GM19455 (cell line): ENCODE measurements around the gene ADAM17.
"Not testable (repeated sequence)": the region's sequence is repeated elsewhere in the genome, so short reads cannot be mapped to it uniquely, and the experiment has no call there.

Source experiments
- ATAC-seq: cut with Tn5 transposase; IDR thresholded peaks from one replicate; pipeline ENCODE4 v1.9.1; 2021; ENCODE audit not compliant: unreplicated experiment

The ADAM17 gene

DNA sequence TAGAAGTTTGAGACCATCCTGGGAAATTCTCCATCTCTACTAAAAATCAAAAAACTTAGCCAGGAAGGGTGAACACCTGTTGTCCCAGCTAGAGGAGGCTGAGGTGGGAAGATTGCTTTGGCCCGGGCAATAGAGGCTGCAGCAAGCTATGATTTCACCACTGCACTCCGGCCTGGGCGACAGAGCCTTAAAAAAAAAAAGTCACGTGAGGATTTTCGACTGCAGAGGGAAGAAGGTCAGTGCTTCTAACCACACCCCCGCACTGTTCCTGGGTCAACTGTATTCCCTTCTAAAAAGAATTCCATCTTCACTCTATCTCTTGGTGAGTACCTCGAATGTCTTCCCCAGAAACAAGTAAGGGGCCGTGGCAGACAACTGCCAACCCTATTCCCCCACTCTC, 31.3 kb downstream of the ADAM17 start:
- no peak for ATAC-seq

DNA sequence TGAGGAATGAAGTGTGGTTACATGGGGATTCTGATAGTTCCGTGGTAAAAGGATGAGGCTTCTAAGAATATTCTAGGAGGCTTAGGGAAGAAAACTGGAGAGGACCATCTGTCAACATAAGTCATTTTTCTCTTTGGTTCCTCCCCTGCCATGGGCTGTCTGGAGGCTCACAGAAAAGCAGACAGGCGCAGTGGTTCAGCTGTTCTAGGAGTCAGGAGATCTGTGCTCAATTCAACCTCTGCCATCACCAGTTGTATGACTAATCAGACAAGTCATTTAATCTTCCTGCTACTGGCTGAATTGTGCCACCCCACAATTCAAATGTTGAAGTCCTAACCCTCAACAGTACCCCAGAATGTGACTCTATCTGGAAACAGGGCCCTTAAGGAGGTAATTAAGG, 36.4 kb downstream of the ADAM17 start:
- no peak for ATAC-seq

DNA sequence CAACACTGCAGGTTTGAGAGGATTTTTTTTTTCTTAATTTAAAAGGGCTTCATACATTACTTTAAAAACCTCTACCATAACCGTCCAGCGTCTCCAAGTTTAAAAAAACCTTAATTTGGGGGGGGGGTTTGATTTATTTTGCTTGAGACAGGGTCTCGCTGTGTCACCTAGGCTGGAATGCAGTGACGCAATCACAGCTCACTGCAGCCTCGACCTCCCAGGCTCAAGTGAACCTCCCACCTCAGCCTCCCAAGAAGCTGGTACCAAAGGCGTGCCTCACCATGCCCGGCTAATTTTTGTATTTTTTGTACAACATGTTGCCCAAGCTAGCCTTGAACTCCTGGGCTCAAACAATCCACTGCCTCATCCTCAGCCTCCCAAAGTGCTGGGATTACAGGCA, 36.9 kb downstream of the ADAM17 start:
- ATAC-seq, result no peak

DNA sequence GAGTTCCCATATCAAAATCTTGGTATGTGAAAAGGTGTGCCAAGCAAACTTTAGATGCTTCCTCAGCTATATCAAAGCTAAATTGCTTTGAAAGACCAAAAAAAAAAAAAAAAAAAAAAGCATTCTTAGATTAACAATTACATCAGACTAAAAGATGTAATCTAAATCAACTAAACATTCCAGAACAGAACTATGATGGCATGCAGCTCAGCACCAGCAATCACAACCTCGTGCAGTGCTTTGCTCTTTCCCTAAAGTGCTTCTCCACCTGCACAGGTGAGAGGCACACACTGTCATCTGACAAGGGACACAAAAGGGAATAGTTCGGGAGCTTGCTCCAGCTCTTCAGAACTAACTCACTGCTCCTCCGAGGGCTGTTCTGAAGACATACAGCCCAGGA, 37.5 kb downstream of the ADAM17 start:
- ATAC-seq, result no peak

DNA sequence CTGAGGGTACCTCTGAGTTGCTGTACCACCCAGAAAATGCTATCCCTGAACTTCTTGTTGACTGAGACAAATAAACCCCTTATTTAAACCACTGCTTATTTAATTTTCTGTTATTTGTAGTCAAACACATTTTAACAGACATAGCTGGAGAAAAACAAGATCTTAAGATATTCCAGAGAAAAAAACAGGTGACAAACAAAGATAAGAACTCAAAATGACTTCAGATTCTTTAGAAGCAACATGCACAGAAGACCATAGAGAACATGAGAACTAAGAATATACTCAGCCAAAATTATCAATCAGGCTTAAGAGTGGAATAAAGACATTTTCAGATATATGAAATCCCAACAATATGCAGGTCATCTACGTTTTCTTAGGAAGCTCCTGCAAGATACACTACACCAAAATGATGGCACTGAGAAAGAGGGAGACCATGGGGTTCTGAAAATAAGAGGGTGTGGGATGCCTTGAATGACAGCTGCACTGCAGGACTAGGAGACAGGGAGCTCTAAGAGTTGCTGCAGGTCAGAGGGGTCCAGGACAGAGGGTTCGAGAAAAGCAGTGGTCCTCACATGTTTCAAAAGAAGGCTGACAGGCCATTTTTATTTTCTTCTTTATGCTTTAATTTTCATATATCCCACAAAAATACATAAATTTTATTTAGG, 38.4 kb downstream of the ADAM17 start:
- ATAC-seq, result no peak

DNA sequence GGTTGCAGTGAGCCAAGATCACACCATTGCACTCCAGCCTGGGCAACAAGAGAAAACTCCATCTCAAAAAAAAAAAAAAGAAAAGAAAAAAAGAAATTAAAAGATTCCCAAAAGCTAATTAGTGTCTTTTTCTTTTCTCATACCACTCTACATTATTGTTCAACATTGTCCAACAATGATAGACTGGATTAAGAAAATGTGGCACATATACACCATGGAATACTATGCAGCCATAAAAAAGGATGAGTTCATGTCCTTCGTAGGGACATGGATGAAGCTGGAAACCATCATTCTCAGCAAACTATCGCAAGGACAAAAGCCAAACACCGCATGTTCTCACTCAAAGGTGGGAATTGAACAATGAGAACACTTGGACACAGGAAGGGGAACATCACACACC, 41.7 kb downstream of the ADAM17 start:
- not testable (repeated sequence) for ATAC-seq

DNA sequence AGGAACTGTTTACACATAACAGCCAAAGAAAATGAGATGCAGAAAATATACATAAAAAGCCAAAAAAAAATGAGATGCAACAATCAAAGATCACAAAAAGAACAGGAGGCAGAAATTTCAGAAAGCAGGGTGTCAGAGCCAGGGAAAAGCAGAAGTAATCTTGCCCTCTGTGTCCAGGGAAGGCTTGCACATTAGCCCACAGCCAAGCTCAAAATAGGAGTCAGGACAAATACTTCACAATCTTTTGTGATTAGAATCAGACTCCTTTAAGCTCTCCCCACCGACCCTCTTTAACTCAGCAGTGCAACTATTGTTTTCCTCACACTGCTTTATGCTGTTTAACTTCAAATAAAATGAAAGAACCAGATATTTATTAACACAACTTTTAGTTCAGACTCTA, 46.7 kb downstream of the ADAM17 start:
- no peak for ATAC-seq

DNA sequence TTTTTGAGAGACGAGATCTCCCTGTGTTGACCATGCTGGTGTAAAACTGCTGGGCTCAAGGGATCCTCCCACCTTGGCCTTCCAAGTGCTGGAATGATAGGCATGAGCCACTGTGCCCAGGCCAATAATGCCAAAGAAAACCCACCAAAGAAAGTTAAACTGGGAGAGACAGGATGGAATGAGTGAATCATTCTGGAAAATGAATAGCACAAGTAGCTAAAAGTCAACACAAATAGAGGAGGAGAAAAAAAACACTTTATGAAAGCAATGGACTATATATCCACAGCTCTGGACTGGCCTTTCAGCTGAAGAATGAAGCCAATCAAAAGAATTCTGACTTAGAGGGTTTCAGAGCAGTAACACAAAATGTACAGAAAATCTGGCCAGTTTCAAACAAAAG, 57.4 kb downstream of the ADAM17 start:
- no peak for ATAC-seq

DNA sequence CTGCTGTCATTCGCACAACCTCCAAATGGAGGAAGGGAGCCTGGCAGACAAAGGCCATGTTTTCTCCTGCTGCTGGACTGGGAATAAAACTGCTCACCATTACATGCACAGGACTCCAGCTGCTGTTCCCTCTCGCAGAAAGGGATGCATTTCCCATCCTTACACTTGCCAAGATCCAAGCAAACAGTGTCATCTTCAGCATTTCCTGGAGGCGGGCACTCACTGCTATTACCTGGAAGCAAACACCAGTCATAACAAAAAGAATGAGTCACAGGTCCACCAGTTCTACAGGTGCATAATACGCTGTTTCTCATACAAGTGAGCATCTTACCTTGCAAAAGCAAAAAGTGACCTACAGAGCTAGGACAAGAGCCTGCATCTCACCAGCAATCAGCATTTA, 58.6 kb downstream of the ADAM17 start:
- no peak for ATAC-seq

DNA sequence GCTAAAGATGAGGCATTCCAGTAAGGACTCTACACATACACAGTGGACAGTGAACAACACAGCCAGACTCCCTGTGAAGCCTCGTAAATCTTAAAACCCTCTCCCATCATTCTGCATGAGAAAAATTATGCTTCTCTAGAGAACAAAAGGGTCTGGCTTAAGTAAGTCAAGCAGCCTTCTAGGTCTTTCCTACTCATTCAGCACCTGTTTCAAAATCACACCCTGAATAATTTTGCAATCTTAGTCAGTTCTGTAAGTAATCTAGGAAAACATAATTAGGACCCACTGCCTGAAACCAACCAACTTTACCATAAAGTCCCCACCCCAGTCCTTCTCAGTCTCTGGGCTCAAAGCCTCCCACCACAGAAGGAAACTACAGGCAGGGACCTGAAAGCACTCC, 61.5 kb downstream of the ADAM17 start:
- no peak for ATAC-seq

DNA sequence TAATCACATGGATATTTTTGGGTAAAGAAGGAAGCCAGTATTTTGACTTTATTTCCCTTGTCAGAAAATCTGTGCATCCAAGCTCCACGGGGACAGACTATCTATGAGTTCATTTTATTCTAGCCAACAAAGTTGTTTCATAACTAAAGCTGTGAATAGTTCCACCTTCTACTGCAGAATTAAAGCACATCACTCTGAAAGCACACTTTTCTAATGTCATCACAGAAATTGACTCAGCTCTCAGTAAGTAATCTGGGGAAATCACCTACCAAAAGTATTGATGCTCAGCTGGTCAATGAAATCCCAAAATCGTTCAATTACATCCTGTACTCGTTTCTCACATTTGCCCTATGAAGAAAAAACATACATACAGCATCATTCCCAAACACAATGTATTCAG, 62.2 kb downstream of the ADAM17 start:
- no peak for ATAC-seq

DNA sequence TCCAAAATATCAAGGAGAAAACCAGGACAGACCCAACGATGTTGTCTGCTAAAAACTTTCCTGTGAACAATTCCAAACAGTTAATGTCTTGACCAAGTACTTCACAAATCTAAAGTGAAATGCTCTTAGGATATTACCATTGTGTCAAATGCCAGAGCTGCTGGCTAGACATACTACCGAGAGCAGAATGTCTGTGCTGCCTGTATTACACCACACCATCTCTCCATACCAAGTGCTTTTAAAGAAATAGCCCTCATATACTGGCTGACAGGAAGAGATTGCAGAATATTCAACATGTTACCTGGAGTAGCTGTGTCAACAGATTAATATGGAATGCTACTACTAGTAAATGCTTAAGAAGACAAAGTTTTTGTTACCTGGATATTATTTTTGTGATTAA, 62.7 kb downstream of the ADAM17 start:
- ATAC-seq, result no peak

DNA sequence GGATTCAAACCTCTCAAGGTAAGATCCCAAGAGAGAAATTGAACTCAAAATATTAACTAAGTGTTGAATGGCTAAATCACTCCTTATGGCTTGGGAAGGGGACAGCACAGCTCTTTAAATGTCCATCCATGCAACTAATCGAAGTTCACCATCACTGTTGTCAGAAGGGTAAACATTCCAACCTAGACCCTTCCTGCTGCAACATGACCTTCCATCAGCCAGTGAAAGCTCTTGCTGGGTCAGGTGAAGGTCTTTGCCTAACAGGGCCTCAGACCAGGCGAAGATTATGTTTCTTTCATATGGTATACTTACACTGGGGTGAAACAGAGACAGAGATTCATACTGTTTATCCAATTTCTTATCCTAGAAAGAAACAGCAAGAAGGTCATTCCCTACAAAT, 64.8 kb downstream of the ADAM17 start:
- no peak for ATAC-seq

DNA sequence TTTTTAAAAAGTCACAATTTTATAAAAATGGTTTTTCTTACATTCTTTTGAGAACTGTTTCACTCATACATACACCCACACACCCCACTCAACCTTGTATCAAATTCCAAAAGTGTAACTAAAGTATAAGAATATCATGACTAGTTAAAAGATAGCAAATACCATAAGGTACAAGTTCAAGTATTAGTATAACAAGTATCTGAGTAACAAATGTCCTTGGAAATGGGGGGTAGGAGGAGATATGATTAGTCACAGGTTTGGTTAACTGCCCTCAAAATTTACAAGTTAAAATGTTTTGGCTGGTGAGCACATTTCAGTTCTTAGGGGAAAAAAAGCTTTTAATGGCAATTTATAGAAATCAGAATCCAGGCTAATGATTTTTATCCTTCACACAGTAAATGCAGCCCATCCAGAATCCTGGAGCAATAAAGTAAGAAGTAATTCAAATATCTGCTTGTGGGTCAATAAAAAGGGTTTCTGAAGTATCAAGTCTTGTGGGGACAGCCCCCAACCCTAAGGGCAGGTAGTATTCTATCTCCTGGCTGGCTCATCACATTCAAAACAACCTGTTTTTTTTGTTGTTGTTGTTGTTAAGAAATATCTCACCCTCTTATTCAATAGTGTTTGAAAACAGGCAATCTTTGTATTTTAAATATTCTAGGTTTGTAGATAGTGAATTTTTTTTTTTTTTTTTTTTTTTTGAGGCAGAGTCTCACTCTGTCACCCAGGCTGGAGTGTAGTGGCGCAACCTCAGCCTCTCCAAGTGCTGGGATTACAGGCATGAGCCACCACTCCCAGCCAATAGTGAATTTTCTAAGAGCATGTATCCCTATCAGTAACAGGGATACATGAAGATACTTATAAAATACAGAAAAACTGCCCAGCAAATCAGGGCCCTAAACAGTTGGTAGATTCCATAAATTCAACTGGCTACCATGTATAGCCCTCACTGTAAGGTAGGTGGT, 66.8 kb downstream of the ADAM17 start:
- no peak for ATAC-seq

DNA sequence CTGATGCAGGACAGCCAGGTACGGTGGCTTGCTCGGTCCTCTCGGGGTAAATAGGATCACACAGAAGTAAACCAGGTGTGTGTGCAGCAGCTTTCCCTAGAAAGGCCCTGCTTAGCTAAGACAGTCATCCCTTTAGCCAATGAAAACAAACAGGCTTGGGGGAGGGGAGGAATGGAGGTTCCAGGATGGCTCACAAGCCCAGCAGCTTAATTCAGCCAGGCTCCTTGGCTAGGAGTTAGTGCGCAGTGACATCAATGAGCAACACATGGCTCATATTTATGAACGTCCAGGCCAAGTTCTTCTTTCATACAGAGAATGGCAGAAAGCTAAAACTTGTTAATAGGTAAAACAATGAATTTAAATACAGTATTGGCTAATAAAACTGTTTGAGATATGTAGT, 71.1 kb downstream of the ADAM17 start:
- ATAC-seq, result no peak

DNA sequence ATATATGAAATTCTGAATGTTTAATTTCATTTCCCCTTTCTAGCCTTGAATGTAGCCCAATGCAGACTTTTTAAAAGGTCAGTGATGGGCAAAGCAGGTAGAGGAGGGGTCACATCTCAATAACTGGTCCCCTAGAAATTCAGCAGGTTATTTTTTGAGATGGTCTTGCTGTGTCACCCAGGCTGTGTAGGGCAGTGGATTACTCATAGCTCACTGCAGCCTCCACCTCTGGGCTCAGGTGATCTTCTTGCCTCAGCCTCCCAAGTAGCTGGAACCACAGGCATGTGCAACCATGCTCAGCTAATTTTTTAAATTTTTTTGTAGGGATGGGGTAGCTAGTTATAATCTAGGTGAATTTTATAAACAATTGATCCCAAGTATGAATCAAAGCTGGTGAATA, 72.5 kb downstream of the ADAM17 start:
- ATAC-seq, result no peak

DNA sequence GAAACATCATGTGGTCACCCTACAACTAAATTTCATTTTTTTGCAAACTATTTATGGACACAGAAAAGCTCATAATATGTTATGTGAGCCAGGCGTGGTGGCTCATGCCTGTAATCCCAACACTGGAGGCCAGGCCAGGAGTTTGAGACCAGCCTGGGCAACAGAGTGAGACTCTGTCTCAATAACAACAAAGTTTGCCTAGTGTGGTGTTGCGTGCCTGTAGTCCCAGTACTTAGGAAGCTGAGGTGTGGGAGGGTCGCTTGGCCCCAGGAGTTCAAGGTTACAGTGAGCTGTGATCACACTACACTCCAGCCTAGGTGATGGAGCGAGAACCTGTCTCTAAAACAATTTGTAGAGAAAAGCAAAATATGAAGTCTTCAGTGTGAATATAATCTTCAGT, 75.5 kb downstream of the ADAM17 start:
- ATAC-seq, result no peak

DNA sequence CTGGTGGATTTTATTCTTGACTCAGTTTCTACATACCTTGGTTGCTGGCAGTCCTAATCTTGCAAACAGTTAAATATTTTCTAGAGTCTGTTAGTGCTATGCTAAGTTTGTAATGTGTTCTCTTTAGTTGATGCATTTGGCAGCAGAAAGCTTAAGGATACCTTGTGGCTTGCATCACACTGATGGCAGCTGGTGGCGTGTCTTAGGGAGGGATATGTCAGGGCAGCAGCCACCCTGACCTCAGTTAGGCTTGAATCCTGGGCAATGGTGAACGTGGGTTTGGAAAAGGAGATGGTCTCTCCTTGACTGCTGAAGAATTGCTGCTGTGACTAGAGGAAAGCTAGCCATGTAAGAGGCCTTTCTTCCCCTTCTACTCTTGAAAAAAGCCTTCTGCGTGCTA, 77.1 kb downstream of the ADAM17 start:
- no peak for ATAC-seq

DNA sequence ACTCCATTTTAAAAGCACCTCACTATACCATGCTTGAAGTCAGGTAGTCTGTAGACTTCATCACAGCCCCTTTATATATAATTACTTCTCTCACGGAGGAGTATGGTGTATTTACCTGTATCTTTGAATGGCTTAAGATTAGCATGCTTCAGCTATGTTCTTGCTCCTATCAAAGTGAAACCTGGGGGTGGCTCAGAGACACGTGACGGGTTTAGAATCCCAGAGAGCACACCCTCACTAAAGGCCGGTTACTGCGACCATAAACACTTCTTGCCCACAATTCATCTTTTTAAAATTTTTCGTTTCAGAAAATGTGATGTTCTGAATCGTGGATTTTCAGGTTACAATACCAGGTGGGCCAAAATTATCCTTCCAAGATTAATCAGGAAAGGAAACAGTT, 77.7 kb downstream of the ADAM17 start:
- no peak for ATAC-seq

DNA sequence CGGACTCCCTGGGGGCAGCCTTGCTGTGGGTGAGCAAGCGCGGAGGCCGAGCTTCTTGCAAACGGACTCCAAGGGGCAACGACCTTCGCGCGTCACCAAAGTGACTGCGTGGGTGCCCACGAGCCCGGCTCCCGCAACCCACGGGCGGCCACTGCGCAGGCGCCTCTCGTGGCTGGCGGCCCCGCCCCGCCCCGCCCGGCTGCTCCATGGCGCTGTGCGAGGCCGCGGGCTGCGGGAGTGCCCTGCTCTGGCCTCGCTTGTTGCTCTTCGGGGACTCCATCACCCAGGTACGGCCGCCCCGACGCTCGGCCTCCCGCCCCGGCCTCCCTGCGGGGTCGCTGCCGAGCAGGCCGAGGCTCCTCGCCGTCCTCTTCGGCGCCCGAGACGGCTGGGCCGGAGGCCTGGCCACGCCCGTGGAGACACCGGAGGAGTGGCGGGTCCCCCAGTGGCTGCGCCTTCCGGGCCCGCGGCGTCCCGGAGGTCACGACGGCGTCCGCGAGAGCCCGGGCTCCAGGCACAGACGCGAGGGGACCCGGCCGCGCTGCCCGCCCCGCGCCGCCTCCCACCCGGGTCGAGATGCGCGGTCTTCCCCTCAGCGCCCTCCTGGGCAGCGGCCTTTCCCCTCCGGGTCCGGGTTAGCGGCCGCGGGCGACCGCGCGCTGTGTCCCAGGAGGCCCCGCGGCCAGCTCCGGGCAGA, 81.1 kb downstream of the ADAM17 start, which contains the start of gene IAH1:
TSS of gene IAH1 (plus strand) at position 191 of the 697 bp plus-strand sequence. CDS start at position 207, 16 bp downstream.
- ATAC-seq, result peak; percentile 76

DNA sequence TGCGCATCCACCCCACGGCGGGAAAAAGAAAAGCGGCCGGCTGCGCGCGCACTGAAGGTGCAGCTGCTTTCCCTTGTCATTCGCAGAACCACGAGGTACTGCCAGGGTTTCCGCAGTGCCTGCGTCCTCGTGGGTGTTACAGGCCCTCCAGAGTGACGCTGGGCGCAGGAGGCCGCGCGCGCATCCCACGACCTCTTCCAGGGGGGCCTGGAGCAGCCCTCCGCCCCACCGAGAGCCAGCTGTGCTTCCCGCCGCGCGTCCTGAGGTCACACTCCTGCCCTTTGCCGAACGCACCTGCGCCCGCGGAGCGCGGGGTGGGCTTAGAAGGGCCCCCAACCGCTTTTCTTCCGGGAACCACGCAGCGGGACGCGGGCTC, 81.7 kb downstream of the ADAM17 start:
- peak; percentile 43 for ATAC-seq
